GM13976 (cell line): Measurements from ENCODE around the gene HSPA4.

Experiments used
- DNase-seq: peaks from one replicate; pipeline ENCODE4 v3.0.0; 2012; ENCODE audit warnings: low spot score
- CTCF ChIP-seq: IDR thresholded peaks from 2 replicates; pipeline ENCODE4 v1.5.1; 2012; ENCODE audit warnings: borderline replicate concordance, mild to moderate bottlenecking; ENCODE audit not compliant: insufficient read depth; ENCODE audit errors: extremely low read depth, missing control alignments, control extremely low read depth
- in situ Hi-C: fragments of 300-500 bp; cut with MboI; formaldehyde crosslinking; loops from one replicate; pipeline ENCODE4 v1.12.0; 2022; ENCODE audit warnings: low sequenced_read_pairs, mixed read lengths, inconsistent platforms; ENCODE audit not compliant: unreplicated experiment

Gene HSPA4

GRCh38 chr5:133112026-133112660 lies 60.3 kb downstream of the HSPA4 start:
- no peak for TF ChIP-seq CTCF

GRCh38 chr5:133113331-133114061 lies 61.7 kb downstream of the HSPA4 start:
- in situ Hi-C loops, result loop anchor here (25.0 kb wide), 1 partner anchor 174 kb away; no protein-coding TSS in a partner anchor
- TF ChIP-seq CTCF, result no peak
- DNase-seq, result no peak

More at GRCh38 chr5:133112026-133112660, 60.3 kb downstream of the HSPA4 start:
- no peak for DNase-seq
- in situ Hi-C loops, result loop anchor here (25.0 kb wide), 1 partner anchor 175 kb away; no protein-coding TSS in a partner anchor

- no peak for DNase-seq
- TF ChIP-seq CTCF, result no peak
- in situ Hi-C loops, result loop anchor here (25.0 kb wide), 1 partner anchor 173 kb away; no protein-coding TSS in a partner anchor
These were observed 62.5 kb downstream of the HSPA4 start for GRCh38 chr5:133114166-133114932.

- in situ Hi-C loops, result loop anchor here (25.0 kb wide), 1 partner anchor 172 kb away; no protein-coding TSS in a partner anchor
- TF ChIP-seq CTCF, result no peak
- DNase-seq, result no peak
These were observed 63.1 kb downstream of the HSPA4 start for GRCh38 chr5:133114933-133115310.

- DNase-seq, result no peak
- no peak for TF ChIP-seq CTCF
- in situ Hi-C loops, result loop anchor here (25.0 kb wide), 1 partner anchor 171 kb away; no protein-coding TSS in a partner anchor
These were observed 64.8 kb downstream of the HSPA4 start for GRCh38 chr5:133116601-133117000.
